ENCODE data around the gene ENAH. TPM values are rescaled to one million over a fixed set of nuclear protein-coding genes. Genes with fewer than 3 reads are reported as not detected.
A peak's percentile ranks its signal among the peaks of the same experiment; 100 is the strongest.

Gene ENAH
- total and polyA plus RNA-seq, 2 experiments from 2014 or later = 46.4 to 124 TPM

DNA sequence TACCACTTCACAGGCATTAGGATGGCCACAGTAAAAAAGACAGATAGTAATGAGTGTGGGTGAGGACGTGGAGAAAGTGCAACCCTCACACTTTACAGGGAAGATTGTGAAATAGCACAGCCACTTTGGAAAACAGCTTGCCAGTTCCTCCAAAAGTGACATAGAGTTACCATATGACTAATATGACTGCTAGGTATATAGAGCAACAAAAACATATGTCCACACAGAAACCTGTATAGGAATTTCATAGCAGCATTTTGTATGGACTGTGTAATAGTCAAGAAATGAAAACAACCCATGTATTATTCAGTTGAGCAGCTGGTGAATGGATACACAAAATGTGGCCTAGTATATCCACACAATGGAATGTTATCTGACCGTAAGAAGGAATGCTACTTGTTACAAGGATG is 194.7 kb downstream of the ENAH start:
- no peaks in the 10 kb centered on the region for H3K9me3 ChIP-seq (ENCODE audit: low read depth)
- peak in 1 of 2 donors; percentile 65 for DNase-seq (ENCODE audit: low read depth in 1 of 2, low spot score in 1 of 2)
- TF ChIP-seq CTCF (IDR thresholded peaks at IDR 0.05; ENCODE audit: low read depth, low read length) = no peak
- H3K4me1 ChIP-seq (ENCODE audit: low read depth) = no peaks in the 10 kb centered on the region
- no peak overlapping the region for H3K27ac ChIP-seq
- H3K4me3 ChIP-seq = no peak overlapping the region
- no peaks in the 10 kb centered on the region for H3K36me3 ChIP-seq
- H3K27me3 ChIP-seq = no peaks in the 10 kb centered on the region

- Histone ChIP-seq H3K36me3 (no peaks in the 10 kb centered on the region), H3K4me3 (no peak overlapping the region), H3K9me3 (ENCODE audit: low read depth) (no peaks in the 10 kb centered on the region), H3K27ac (no peak overlapping the region), H3K4me1 (ENCODE audit: low read depth) (no peaks in the 10 kb centered on the region), H3K27me3 (no peaks in the 10 kb centered on the region)
- TF ChIP-seq CTCF (IDR thresholded peaks at IDR 0.05; ENCODE audit: low read depth, low read length) = no peak
- DNase-seq (ENCODE audit: low read depth in 1 of 2, low spot score in 1 of 2) = peak in 1 of 2 donors; percentile 69
These were observed 198.2 kb downstream of the ENAH start for GRCh38 chr1:225454733-225455132.

- H3K27me3 ChIP-seq = no peaks in the 10 kb centered on the region
- H3K4me3 ChIP-seq = no peak overlapping the region
- no peak overlapping the region for H3K27ac ChIP-seq
- H3K9me3 ChIP-seq (ENCODE audit: low read depth) = no peaks in the 10 kb centered on the region
- H3K4me1 ChIP-seq (ENCODE audit: low read depth) = no peaks in the 10 kb centered on the region
- TF ChIP-seq CTCF (IDR thresholded peaks at IDR 0.05; ENCODE audit: low read depth, low read length) = no peak
- no peaks in the 10 kb centered on the region for H3K36me3 ChIP-seq
- no peak for DNase-seq (ENCODE audit: low read depth in 1 of 2, low spot score in 1 of 2)
These were observed 198.9 kb downstream of the ENAH start for GRCh38 chr1:225453797-225454648.

GRCh38 chr1:225451840-225452515 is 200.9 kb downstream of the ENAH start:
- TF ChIP-seq CTCF (IDR thresholded peaks at IDR 0.05; ENCODE audit: low read depth, low read length) = no peak
- Histone ChIP-seq H3K27me3 (no peaks in the 10 kb centered on the region), H3K36me3 (no peaks in the 10 kb centered on the region), H3K27ac (no peak overlapping the region), H3K9me3 (ENCODE audit: low read depth) (no peaks in the 10 kb centered on the region), H3K4me1 (ENCODE audit: low read depth) (peaks cover 5% of the 10 kb centered on the region), H3K4me3 (no peak overlapping the region)
- no peak for DNase-seq (ENCODE audit: low read depth in 1 of 2, low spot score in 1 of 2)

- Histone ChIP-seq H3K27ac (no peak overlapping the region), H3K4me1 (ENCODE audit: low read depth) (peaks cover 10% of the 10 kb centered on the region), H3K27me3 (no peaks in the 10 kb centered on the region), H3K36me3 (no peaks in the 10 kb centered on the region), H3K9me3 (ENCODE audit: low read depth) (no peaks in the 10 kb centered on the region), H3K4me3 (no peak overlapping the region)
- no peak for DNase-seq (ENCODE audit: low read depth in 1 of 2, low spot score in 1 of 2)
- TF ChIP-seq CTCF (IDR thresholded peaks at IDR 0.05; ENCODE audit: low read depth, low read length) = no peak
These were observed 201.6 kb downstream of the ENAH start for GRCh38 chr1:225451340-225451739.
